ENCODE results near the gene HIGD1A. TPM values are rescaled to one million over a fixed set of nuclear protein-coding genes. Genes with fewer than 3 reads are reported as not detected.

HIGD1A gene
- total RNA-seq, 2 experiments from 2014 or later: 60.4 to 75.8 TPM

- DNase-seq (ENCODE audit: low spot score): peak; percentile 22
- POLR2A ChIA-PET: no interaction called here
- Histone ChIP-seq H3K4me2 (ENCODE audit: low read length) (peak overlapping the region; percentile 32), H3K27ac (ENCODE audit: low read depth, low read length, poor library complexity, severe bottlenecking) (no peak overlapping the region), H3K9me2 (ENCODE audit: insufficient read depth, low read length) (no peaks in the 10 kb centered on the region), H2AFZ (ENCODE audit: low read length) (no peak overlapping the region), H3K79me2 (ENCODE audit: insufficient read depth, low read depth, low read length) (no peaks in the 10 kb centered on the region), H4K20me1 (ENCODE audit: insufficient read depth, low read length) (no peaks in the 10 kb centered on the region), H3K4me1 (ENCODE audit: insufficient read depth, low read length, poor library complexity, severe bottlenecking) (peaks cover 13% of the 10 kb centered on the region), H3K4me3 (ENCODE audit: low read depth, low read length, poor library complexity, severe bottlenecking) (no peak overlapping the region), H3K9me3 (ENCODE audit: low read length) (no peaks in the 10 kb centered on the region), H3K36me3 (ENCODE audit: insufficient read depth, low read length) (no peaks in the 10 kb centered on the region)
- intact Hi-C loops (cut with micrococcal nuclease; ENCODE audit: unreplicated experiment): no loop called here
- TF ChIP-seq CTCF (conservative IDR thresholded peaks at IDR 0.05; ENCODE audit: low read length) (no peak), EZH2phosphoT487 (IDR thresholded peaks at IDR 0.05; ENCODE audit: borderline replicate concordance, low read depth, low read length) (no peak)
- CTCF ChIA-PET (ENCODE audit: unreplicated experiment): no interaction called here
- no TSS peak for BruUV-seq (replicated peaks)
Observed at GRCh38 chr3:42846685-42847522, 42.6 kb upstream of the HIGD1A start.

GRCh38 chr3:42844815-42845214, 40.5 kb upstream of the HIGD1A start:
- Histone ChIP-seq H3K36me3 (ENCODE audit: insufficient read depth, low read length) (no peaks in the 10 kb centered on the region), H3K9me2 (ENCODE audit: insufficient read depth, low read length) (no peaks in the 10 kb centered on the region), H3K4me1 (ENCODE audit: insufficient read depth, low read length, poor library complexity, severe bottlenecking) (peaks cover 13% of the 10 kb centered on the region), H3K27ac (ENCODE audit: low read depth, low read length, poor library complexity, severe bottlenecking) (no peak overlapping the region), H4K20me1 (ENCODE audit: insufficient read depth, low read length) (no peaks in the 10 kb centered on the region), H3K9me3 (ENCODE audit: low read length) (no peaks in the 10 kb centered on the region), H3K79me2 (ENCODE audit: insufficient read depth, low read depth, low read length) (no peaks in the 10 kb centered on the region), H3K4me2 (ENCODE audit: low read length) (no peak overlapping the region), H2AFZ (ENCODE audit: low read length) (no peak overlapping the region), H3K4me3 (ENCODE audit: low read depth, low read length, poor library complexity, severe bottlenecking) (no peak overlapping the region)
- ChIA-PET CTCF (ENCODE audit: unreplicated experiment) (interaction anchor here (1.1 kb wide), 1 partner anchor 15 kb away, joined by 4 read pairs; no protein-coding TSS in a partner anchor), POLR2A (no interaction called here)
- no peak for DNase-seq (ENCODE audit: low spot score)
- intact Hi-C loops (cut with micrococcal nuclease; ENCODE audit: unreplicated experiment): no loop called here
- no TSS peak for BruUV-seq (replicated peaks)
- TF ChIP-seq EZH2phosphoT487 (IDR thresholded peaks at IDR 0.05; ENCODE audit: borderline replicate concordance, low read depth, low read length) (no peak), CTCF (conservative IDR thresholded peaks at IDR 0.05; ENCODE audit: low read length) (no peak)

- TF ChIP-seq EZH2phosphoT487 (IDR thresholded peaks at IDR 0.05; ENCODE audit: borderline replicate concordance, low read depth, low read length) (no peak), CTCF (conservative IDR thresholded peaks at IDR 0.05; ENCODE audit: low read length) (no peak)
- no peak overlapping the region for H2AFZ ChIP-seq (ENCODE audit: low read length)
- H3K9me3 ChIP-seq (ENCODE audit: low read length): no peaks in the 10 kb centered on the region
- no peak overlapping the region for H3K4me3 ChIP-seq (ENCODE audit: low read depth, low read length, poor library complexity, severe bottlenecking)
- H4K20me1 ChIP-seq (ENCODE audit: insufficient read depth, low read length): no peaks in the 10 kb centered on the region
- no peaks in the 10 kb centered on the region for H3K9me2 ChIP-seq (ENCODE audit: insufficient read depth, low read length)
- ChIA-PET POLR2A (no interaction called here), CTCF (ENCODE audit: unreplicated experiment) (interaction anchor here (1.1 kb wide), 1 partner anchor 15 kb away, joined by 4 read pairs; no protein-coding TSS in a partner anchor)
- no peaks in the 10 kb centered on the region for H3K79me2 ChIP-seq (ENCODE audit: insufficient read depth, low read depth, low read length)
- H3K4me1 ChIP-seq (ENCODE audit: insufficient read depth, low read length, poor library complexity, severe bottlenecking): peaks cover 13% of the 10 kb centered on the region
- DNase-seq (ENCODE audit: low spot score): no peak
- no peaks in the 10 kb centered on the region for H3K36me3 ChIP-seq (ENCODE audit: insufficient read depth, low read length)
- H3K27ac ChIP-seq (ENCODE audit: low read depth, low read length, poor library complexity, severe bottlenecking): no peak overlapping the region
- no TSS peak for BruUV-seq (replicated peaks)
- no peak overlapping the region for H3K4me2 ChIP-seq (ENCODE audit: low read length)
- intact Hi-C loops (cut with micrococcal nuclease; ENCODE audit: unreplicated experiment): no loop called here
Observed at GRCh38 chr3:42844412-42844713, 40.1 kb upstream of the HIGD1A start.

Data from OCI-LY7 (cell line).